Neural crest cell (in vitro differentiated cells): ENCODE measurements around the gene BEND5. TPM values are rescaled to one million over a fixed set of nuclear protein-coding genes. Genes with fewer than 3 reads are reported as not detected.

Source experiments
- DNase-seq: peaks from one replicate; pipeline ENCODE4 v3.0.0; 2021; ENCODE audit warnings: low read depth, mixed read lengths, low spot score
- H3K27ac Mint-ChIP-seq: one replicate; pipeline ENCODE4 v1.8.0; 2021; ENCODE audit warnings: mild to moderate bottlenecking, mixed read lengths; ENCODE audit not compliant: unreplicated experiment
- H3K27me3 Mint-ChIP-seq: 2 replicates; pipeline ENCODE4 v1.8.0; 2021; ENCODE audit warnings: low read depth, mild to moderate bottlenecking, mixed read lengths
- H3K36me3 Mint-ChIP-seq: 2 replicates; pipeline ENCODE4 v1.8.0; 2021; ENCODE audit warnings: low read depth, mild to moderate bottlenecking, mixed read lengths
- H3K4me1 Mint-ChIP-seq: 2 replicates; pipeline ENCODE4 v1.8.0; 2021; ENCODE audit warnings: mixed read lengths
- H3K4me3 Mint-ChIP-seq: one replicate; pipeline ENCODE4 v1.8.0; 2021; ENCODE audit warnings: mild to moderate bottlenecking, mixed read lengths
- H3K9me3 Mint-ChIP-seq: 2 replicates; pipeline ENCODE4 v1.8.0; 2021; ENCODE audit warnings: mixed read lengths
- total RNA-seq: library from RNA; stranded (reverse); gene quantifications from 2 replicates; pipeline ENCODE4 v1.2.1, GENCODE V29; 2021
- TF ChIP-seq, protein P1 (sequence below): fragments of 200-600 bp; sonication (generic); conservative IDR thresholded peaks from 2 replicates; pipeline ENCODE4 v1.5.0; 2021; ENCODE audit warnings: antibody characterized with exemption, mild to moderate bottlenecking

Gene BEND5
- total RNA-seq, 1 donor from 2014 or later = 18.0 TPM

- Mint-ChIP-seq H3K9me3 (no peaks in the 10 kb centered on the region), H3K4me1 (no peaks in the 10 kb centered on the region), H3K27me3 (peaks cover 44% of the 10 kb centered on the region), H3K36me3 (no peaks in the 10 kb centered on the region), H3K27ac (no peak overlapping the region), H3K4me3 (no peak overlapping the region)
- TF ChIP-seq, protein P1, sequence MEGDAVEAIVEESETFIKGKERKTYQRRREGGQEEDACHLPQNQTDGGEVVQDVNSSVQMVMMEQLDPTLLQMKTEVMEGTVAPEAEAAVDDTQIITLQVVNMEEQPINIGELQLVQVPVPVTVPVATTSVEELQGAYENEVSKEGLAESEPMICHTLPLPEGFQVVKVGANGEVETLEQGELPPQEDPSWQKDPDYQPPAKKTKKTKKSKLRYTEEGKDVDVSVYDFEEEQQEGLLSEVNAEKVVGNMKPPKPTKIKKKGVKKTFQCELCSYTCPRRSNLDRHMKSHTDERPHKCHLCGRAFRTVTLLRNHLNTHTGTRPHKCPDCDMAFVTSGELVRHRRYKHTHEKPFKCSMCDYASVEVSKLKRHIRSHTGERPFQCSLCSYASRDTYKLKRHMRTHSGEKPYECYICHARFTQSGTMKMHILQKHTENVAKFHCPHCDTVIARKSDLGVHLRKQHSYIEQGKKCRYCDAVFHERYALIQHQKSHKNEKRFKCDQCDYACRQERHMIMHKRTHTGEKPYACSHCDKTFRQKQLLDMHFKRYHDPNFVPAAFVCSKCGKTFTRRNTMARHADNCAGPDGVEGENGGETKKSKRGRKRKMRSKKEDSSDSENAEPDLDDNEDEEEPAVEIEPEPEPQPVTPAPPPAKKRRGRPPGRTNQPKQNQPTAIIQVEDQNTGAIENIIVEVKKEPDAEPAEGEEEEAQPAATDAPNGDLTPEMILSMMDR = no peak
- DNase-seq = no peak
Measured at GRCh38 chr1:48792961-48793360, 16.3 kb upstream of the BEND5 start.

GRCh38 chr1:48790397-48790796 lies 13.7 kb upstream of the BEND5 start:
- Mint-ChIP-seq H3K9me3 (no peaks in the 10 kb centered on the region), H3K27ac (no peak overlapping the region)
- TF ChIP-seq, protein P1 = no peak

DNA sequence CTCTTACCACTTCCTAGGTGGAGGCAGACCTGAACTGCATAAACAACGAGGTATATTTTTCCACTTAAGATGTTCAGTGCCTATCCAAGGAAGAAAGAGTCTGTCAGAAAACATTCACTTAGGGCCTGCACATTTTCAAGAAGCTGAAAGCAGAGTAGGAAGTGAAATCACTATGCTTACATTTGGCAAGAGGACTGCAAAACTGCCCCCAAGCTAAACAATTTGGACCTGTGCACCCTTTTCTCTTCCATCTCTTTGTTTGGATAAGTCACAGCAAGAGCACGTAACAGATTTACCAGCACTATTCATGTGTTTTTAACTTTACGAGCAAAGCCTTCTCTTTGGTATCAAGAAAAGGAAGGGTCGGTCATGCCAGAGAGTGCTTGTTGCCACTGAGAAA lies 13.2 kb upstream of the BEND5 start:
- Mint-ChIP-seq H3K36me3 (no peaks in the 10 kb centered on the region), H3K27ac (no peak overlapping the region), H3K27me3 (peaks cover 53% of the 10 kb centered on the region), H3K4me3 (no peak overlapping the region), H3K9me3 (no peaks in the 10 kb centered on the region), H3K4me1 (no peaks in the 10 kb centered on the region)
- TF ChIP-seq, protein P1 = no peak
- DNase-seq = no peak

More at GRCh38 chr1:48790397-48790796, 13.7 kb upstream of the BEND5 start:
- Mint-ChIP-seq H3K4me1 (no peaks in the 10 kb centered on the region), H3K36me3 (no peaks in the 10 kb centered on the region), H3K4me3 (no peak overlapping the region), H3K27me3 (peaks cover 48% of the 10 kb centered on the region)
- no peak for DNase-seq

GRCh38 chr1:48785869-48786268 lies 9.2 kb upstream of the BEND5 start:
- Mint-ChIP-seq H3K27me3 (peaks cover 50% of the 10 kb centered on the region), H3K9me3 (no peaks in the 10 kb centered on the region), H3K4me1 (no peaks in the 10 kb centered on the region)

GRCh38 chr1:48784301-48784700 lies 7.6 kb upstream of the BEND5 start:
- Mint-ChIP-seq H3K4me1 (no peaks in the 10 kb centered on the region), H3K4me3 (no peak overlapping the region), H3K27ac (no peak overlapping the region), H3K27me3 (peaks cover 48% of the 10 kb centered on the region), H3K9me3 (no peaks in the 10 kb centered on the region), H3K36me3 (no peaks in the 10 kb centered on the region)
- TF ChIP-seq, protein P1 = no peak
- DNase-seq = no peak

More at GRCh38 chr1:48785869-48786268, 9.2 kb upstream of the BEND5 start:
- no peaks in the 10 kb centered on the region for H3K36me3 Mint-ChIP-seq
- no peak overlapping the region for H3K4me3 Mint-ChIP-seq
- TF ChIP-seq, protein P1 = no peak
- no peak for DNase-seq
- no peak overlapping the region for H3K27ac Mint-ChIP-seq
